Measurements from ENCODE around the gene ABHD5. TPM values are rescaled to one million over a fixed set of nuclear protein-coding genes. Genes with fewer than 3 reads are reported as not detected.

Gene ABHD5
- total RNA-seq, 4 donors from 2014 or later: 12.4 to 50.6 (median 22.8) TPM

- Histone ChIP-seq H3K36me3 (no peaks in the 10 kb centered on the region), H3K27ac (peak overlapping the region in 3 of 4 donors; percentile 77 to 90 (median 78)), H3K27me3 (no peaks in the 10 kb centered on the region), H3K4me1 (peaks cover 0 to 26% (median 3%) of the 10 kb centered on the region in 4 donors), H3K9me3 (no peaks in the 10 kb centered on the region), H3K4me3 (peak overlapping the region in 2 of 4 donors; percentile 35 to 38)
- TF ChIP-seq CTCF (IDR thresholded peaks at IDR 0.05) (peak; percentile 52 to 95 (median 88)), POLR2A (IDR thresholded peaks at IDR 0.05) (no peak)
- peak; percentile 76 to 98 (median 97) for DNase-seq
Observed at GRCh38 chr3:43769097-43769884, 78.6 kb downstream of the ABHD5 start.

GRCh38 chr3:43769885-43770425 lies 79.2 kb downstream of the ABHD5 start:
- Histone ChIP-seq H3K27ac (peak overlapping the region; percentile 5 to 90 (median 78)), H3K4me1 (peaks cover 0 to 26% (median 3%) of the 10 kb centered on the region in 4 donors), H3K27me3 (no peaks in the 10 kb centered on the region), H3K4me3 (peak overlapping the region in 2 of 4 donors; percentile 35 to 38), H3K36me3 (no peaks in the 10 kb centered on the region), H3K9me3 (no peaks in the 10 kb centered on the region)
- TF ChIP-seq CTCF (IDR thresholded peaks at IDR 0.05) (no peak), POLR2A (IDR thresholded peaks at IDR 0.05) (no peak)
- DNase-seq: no peak

DNA sequence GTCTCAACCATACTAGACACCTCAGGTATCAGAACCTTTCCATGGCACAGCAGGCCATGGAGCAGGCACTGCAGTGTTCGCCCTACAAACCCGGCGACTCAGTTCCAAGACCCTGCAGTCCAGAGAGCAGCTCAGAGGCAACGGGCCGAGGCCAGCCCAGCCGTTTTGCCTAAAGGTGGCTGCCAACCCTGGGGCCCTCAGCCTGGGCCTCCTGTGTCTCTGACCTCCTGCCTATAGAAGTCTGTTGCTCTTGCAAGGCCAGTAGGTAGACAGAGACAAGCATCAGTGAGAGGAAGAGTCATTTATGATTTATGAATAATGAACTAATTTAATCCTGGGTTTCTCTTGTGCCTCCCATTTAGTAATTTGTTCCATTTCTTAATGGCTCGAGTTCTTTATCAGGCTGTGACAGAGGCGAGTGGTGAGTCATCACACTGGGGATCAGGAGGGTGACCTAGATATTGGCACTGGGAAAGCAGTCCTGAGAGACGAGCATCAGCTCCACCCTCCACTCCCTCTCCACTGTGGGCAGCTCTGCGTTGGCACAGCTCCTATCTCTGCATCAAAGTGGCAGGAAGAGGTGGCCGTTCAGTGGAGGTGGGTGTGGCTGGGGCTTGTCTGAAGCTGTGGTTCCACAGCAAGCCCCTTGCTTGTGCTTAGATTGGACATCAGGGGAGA lies 79.8 kb downstream of the ABHD5 start:
- peaks cover 0 to 26% (median 3%) of the 10 kb centered on the region in 4 donors for H3K4me1 ChIP-seq
- peak overlapping the region; percentile 5 to 90 (median 78) for H3K27ac ChIP-seq
- no peaks in the 10 kb centered on the region for H3K36me3 ChIP-seq
- H3K9me3 ChIP-seq: no peaks in the 10 kb centered on the region
- TF ChIP-seq POLR2A (IDR thresholded peaks at IDR 0.05) (no peak), CTCF (IDR thresholded peaks at IDR 0.05) (no peak)
- no peaks in the 10 kb centered on the region for H3K27me3 ChIP-seq
- peak; percentile 18 to 89 (median 78) for DNase-seq
- no peak overlapping the region for H3K4me3 ChIP-seq

GRCh38 chr3:43771610-43772009 lies 80.9 kb downstream of the ABHD5 start:
- H3K4me1 ChIP-seq: peaks cover 0 to 26% (median 3%) of the 10 kb centered on the region in 4 donors
- no peaks in the 10 kb centered on the region for H3K9me3 ChIP-seq
- DNase-seq: no peak
- TF ChIP-seq CTCF (IDR thresholded peaks at IDR 0.05) (no peak), POLR2A (IDR thresholded peaks at IDR 0.05) (no peak)
- no peaks in the 10 kb centered on the region for H3K27me3 ChIP-seq
- H3K27ac ChIP-seq: no peak overlapping the region
- H3K36me3 ChIP-seq: no peaks in the 10 kb centered on the region
- no peak overlapping the region for H3K4me3 ChIP-seq

GRCh38 chr3:43773273-43774094 lies 82.7 kb downstream of the ABHD5 start:
- no peak overlapping the region for H3K27ac ChIP-seq
- peaks cover 0 to 26% (median 3%) of the 10 kb centered on the region in 4 donors for H3K4me1 ChIP-seq
- DNase-seq: peak in 1 of 3 donors; percentile 14
- H3K4me3 ChIP-seq: no peak overlapping the region
- no peaks in the 10 kb centered on the region for H3K9me3 ChIP-seq
- TF ChIP-seq POLR2A (IDR thresholded peaks at IDR 0.05) (no peak), CTCF (IDR thresholded peaks at IDR 0.05) (no peak)
- no peaks in the 10 kb centered on the region for H3K36me3 ChIP-seq
- H3K27me3 ChIP-seq: no peaks in the 10 kb centered on the region

All from Peyer's patch (tissue), 4 donors.